GM18870 (cell line): ENCODE data around the gene RAB31.
"Not testable (repeated sequence)": the region's sequence is repeated elsewhere in the genome, so short reads cannot be mapped to it uniquely, and the experiment has no call there.

Experiments
- ATAC-seq: cut with Tn5 transposase; IDR thresholded peaks from one replicate; pipeline ENCODE4 v1.9.1; 2021; ENCODE audit warnings: moderate library complexity; ENCODE audit not compliant: unreplicated experiment

Gene RAB31, protein sequence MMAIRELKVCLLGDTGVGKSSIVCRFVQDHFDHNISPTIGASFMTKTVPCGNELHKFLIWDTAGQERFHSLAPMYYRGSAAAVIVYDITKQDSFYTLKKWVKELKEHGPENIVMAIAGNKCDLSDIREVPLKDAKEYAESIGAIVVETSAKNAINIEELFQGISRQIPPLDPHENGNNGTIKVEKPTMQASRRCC

DNA sequence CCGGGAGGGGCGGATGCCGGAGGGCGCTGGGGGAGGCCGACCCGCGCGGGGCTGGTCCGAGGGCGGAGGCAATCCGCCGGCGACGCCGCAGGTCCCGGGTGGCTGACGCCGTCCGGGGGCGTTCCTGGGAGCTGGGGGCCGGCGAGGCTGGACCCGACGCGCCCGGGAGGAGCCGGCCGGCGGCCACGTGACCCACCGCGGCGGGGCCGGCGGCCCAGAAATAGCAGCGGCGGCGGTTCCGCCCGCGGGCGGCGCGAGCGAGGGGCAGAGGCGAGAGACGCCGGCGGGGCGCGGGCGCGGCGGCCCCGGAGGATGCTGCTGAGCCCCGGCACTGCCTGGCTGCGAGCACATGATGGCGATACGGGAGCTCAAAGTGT is at the start of gene RAB31:
Gene RAB31, plus strand, starts transcription at position 245 of the 377 bp plus-strand sequence. Its CDS starts 105 bp downstream, at position 350.
- no peak for ATAC-seq

DNA sequence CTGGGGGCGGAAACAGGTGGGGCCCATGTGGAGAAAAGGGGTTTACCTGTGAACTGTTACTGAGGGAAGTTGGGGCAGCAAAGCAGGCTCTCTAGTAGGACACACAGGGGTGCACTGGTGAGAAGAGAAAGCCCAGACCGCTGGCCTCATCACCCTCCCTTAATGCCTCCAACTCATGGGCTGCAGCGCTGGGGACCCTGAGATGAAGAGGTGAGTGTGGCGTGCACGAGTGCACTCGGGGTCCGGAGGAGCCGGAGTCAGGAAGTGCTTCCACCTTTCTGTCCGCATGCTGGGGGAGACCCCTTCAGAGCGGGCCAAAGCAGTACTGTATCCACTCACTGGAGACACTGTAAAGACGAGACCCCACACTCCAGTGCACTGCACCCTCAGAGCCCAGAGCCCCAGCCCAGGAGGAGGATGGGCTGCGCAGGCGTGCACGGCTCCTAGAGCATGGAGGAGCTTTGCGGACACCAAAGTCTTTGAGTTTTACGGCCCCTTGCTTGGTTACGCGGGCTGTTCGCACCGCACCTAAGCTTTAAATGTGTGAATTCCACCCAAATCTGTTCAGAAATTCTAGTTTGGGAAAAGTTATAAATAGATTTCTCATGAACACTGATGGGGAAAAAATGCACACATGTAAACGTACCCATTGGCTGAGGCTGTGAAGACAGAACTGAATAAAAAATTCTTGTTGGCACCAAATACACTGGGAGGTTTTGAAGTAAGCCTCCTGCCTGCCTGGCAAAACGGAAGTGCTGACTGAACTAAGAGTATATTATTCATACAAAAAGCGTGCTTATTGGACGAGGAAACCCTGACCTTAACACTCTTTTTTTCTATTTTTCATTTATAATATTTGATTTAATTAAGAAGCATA is 48.4 kb upstream of the RAB31 start:
- no peak for ATAC-seq

DNA sequence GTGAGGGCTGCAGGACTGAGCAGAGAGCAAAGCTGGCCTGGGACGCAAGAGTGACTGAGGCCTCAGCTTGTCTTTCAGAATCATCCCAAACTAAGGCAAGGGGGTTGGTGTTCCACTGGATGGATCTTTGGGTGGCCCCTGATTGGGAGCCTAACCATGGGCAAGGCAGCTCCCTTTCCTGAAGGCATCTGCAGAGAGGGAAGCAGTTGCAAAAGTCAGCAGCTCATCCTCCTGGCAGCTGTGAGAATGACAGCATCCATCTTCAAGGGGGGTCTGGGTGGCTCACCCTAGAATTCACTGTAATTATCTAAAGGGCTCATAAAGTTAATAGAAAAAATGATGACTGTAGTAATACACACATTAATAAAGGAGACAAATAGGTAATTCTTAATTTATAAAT is 46.5 kb upstream of the RAB31 start:
- no peak for ATAC-seq

DNA sequence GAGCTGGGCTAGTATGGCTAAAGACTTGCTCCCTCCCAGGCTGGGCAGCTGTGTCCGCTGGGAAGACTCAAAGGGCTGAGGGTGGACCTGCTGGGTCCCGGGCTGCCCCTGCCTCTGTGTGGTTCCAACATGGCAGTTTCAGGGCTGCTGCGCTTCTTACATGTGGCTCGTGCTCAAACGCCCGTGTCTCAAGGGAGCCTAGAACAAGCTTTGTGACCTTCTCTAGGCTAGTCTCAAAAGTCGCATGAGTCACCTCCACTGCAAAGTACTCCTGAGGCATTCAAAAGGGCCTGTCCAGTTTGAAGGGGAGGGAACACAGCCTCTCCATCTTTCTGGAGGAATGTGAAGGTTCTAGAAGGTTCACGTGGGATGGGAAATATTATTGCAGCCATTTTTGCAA is 44.7 kb upstream of the RAB31 start:
- ATAC-seq, result no peak

DNA sequence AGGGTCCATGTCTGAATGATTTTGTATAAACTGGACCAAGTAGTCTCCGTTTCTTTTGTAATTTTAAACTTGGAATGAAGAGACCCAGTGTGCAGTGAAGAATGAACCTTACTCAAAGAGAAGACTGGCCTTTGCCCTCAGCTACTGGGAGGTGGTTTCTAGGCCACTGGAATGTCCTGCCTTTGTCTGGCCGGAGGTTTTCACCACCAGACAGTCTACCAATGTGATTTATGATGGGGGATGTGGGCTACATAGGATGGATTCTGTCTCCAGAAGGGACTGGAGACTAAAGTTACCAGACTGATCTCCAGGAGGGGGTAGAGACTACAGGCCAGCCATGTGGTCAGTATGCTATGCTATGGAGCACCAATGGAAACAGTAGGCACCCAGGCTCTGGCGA is 42.8 kb upstream of the RAB31 start:
- ATAC-seq, result no peak

DNA sequence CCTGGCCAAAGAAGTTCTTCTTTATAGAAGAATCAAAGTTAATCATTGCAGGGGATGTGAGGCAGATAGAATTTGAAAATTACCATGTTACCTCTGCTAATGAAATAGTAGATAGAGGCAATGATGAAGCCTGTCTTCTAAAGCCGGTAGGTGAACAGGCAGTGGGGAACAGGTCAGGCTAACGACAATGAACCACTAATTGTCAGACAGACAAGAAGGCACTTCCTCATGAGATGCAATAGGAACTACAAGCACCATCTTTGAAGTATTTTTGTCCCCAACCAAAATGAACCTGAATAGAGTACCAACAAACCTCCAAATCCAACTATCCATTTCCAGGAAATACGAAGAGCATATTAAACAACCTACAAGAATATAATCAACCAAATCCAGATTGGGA is 41.6 kb upstream of the RAB31 start:
- ATAC-seq, result no peak

DNA sequence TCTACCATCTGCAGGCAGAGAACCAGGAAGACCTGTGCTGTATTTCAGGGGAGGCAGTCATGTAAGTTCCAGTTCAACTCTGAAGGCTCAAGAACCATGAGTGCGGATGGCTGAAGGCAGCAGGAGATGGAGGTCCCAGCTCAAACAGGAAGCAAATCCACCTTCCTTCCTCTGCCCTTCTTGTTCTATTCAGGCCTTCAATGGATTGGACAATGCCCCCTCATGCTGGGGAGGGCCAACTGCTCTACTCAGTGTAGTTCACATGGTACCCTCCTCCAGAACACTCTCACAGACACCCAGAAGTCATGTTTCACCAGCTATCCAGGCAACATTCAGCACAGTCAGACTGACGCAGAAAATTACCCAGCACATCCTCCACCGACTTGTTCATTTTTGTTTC is 39.1 kb upstream of the RAB31 start:
- no peak for ATAC-seq

DNA sequence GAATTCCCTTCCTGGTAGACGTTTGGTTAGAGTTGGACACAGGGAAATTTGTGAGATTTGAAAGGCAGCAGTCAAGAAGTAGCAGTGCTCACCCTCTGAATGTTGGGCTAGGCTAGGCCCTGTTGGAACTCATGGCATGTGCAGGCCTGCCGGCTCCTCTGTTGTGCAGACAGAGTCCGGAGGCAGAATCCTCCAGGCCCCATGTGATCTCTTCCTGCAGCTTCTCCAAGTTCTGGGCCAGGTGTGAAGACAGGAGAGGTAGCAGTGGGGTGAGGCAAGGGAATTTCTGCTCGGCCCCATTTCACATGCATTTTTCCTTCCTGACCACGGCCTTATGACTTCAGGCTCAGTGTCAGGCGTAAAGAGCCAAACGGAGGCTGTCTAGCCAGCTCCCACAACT is 36.9 kb upstream of the RAB31 start:
- ATAC-seq, result no peak

DNA sequence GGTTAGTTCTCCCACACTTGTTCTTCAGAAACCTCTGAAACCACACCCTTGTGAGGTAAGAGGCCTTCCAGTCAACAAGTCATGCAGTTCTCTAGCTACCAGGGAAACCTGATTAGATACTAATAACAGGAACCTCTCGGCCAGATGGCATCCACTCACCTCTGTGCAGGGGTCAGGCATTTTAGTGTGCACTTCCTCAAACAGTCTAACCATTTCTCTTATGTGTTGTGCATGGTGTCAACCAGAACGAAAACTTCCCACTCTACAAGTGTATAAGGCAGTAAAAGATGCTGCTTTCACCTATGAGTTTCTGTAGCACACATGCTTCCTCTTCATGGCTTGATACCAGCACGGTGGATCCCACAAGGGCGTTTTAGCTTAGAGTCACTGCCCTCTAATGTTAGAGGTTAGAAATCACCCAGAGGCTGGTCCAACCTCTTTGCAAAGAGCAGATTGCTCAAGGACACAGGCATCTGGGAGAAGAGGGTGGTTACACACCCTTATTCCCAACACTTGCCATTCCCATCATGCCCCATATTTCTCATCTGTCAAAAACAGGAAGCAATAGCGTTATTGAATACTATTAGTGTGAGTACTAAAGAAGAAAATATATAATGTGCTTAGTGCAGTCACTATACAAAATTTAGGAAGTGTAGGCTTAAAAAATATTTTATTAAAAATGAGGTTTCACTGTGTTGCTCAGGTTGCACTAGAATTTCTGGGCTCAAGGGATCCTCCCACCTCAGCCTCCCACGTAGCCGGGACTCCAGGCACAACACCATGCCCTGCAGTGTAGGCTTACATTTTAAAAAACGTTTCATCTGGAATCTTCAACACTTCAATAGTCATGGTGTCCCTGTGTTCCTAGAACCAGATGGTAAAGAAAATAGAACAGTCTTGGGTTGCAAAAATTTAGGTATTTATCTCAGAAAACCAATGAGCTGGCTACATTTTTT is 34.5 kb upstream of the RAB31 start:
- ATAC-seq, result peak; percentile 98

DNA sequence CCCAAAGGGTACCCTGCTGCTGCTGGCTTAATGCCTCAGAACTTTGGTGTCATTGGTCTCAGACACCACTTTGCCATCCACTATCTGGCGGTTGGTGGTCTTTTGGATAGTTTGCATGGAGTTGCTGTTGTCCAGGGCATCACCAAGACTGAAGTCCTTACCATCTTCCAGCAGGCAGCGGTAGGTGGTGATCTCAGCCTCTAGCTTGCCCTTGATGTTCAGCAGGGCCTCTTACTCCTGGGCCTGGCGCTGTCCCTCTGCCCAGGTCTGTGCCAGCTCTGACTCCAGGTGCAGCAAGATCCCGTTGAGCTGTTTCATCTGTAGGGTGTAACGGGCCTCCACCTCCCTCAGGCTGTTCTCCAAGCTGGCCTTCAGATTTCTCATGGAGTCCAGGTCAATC is 29.9 kb upstream of the RAB31 start:
- ATAC-seq, result not testable (repeated sequence)

DNA sequence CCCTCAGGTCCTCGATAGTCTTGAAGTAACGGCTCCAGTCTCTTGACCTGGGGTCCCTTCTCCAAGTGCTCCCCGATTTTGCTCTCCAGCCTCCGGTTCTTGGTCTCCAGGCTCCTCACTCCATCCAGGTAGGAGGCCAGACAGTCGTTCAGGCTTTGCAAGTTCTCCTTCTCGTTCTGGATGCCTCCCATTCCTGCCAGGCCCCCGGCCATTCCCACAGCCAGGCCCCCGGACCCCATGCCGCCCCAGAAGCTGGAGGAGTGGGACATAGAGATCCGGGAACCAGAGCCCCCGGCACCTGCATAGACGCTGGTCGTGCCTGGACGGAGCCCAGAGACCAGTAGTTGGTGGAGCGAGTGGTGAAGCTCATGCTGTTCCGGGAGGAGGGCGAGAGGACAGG is 29.0 kb upstream of the RAB31 start:
- ATAC-seq, result no peak

DNA sequence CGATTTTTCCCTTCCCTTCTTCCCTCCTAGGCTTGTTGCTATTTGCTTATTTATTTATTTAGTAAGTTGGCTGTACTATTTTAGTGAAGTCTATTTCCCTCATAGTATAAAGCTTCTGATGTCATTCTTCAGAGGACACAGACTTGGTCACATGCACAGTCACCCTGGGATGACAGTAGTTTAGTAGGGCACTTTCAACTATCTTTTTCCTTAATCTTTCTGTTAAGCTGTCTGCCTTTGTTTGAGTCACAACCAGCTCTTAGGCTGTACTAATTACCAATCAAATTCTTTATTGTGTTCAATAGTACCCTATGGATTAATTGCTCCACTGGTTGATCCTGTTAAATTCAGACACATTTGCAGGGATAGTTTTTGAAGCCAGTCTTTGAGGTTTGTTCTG is 26.9 kb upstream of the RAB31 start:
- no peak for ATAC-seq

DNA sequence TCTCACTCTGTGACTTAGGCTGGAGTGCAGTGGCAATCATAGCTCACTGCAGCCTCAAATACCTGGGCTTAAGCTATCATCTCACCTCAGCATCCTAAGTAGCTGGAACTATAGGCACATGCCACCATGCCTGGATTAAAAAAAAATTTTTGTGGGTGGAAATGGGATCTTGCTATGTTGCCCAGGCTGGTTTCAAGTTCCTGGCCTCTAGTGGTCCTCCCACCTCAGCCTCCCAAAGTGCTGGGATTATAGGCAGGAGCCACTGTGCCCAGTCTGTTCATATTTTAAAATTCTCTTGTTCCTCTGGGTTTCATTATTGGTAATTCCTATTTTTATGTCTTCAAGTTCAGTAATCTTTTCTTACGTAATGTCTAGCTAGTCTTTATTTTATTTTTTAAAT is 25.5 kb upstream of the RAB31 start:
- ATAC-seq, result no peak

DNA sequence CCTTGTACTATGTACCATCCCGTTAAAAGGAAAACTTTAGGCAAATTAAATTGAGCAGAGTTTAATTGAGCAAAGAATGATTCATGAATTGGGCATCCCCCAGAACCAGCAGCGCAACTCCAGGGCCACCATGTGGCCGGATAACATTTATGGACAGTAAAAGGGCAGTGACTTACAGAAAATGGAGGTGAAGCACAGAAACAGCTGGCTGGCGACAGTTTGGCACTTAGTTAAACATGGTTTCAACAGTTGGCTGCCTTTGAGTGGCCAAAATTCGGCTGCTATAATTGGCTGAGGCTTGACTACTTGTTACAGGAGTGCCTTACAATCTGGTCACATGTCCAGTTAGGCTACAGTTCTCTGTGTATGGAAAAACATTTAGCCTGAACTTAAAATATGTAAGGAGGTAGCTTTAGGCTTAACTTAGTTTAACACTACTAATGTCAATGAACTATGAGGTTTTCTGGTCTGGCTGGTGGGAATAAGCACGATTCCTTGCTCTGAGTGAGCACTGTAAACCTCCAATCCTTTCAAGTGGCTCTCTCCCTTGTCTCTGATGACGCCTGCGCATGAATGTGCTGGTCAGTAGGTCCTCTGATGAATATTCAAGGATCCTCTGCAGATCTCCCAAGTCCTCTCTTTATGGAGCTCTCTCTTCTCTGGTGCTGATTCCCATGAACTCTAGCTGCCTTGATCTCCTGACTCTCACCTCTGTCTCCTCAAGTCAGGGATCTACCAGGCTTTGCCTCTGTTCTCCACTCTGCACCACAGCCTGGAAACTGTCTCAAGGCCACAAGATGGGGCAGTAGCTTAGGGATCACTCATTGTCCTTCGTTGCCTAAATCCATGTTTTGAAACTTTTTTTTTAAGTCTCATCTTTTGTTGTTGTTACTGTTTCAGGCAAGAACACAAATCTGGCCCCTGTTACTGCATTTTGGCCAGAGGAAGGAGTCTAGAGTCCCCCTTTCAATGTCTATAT is 24.4 kb upstream of the RAB31 start:
- no peak for ATAC-seq

DNA sequence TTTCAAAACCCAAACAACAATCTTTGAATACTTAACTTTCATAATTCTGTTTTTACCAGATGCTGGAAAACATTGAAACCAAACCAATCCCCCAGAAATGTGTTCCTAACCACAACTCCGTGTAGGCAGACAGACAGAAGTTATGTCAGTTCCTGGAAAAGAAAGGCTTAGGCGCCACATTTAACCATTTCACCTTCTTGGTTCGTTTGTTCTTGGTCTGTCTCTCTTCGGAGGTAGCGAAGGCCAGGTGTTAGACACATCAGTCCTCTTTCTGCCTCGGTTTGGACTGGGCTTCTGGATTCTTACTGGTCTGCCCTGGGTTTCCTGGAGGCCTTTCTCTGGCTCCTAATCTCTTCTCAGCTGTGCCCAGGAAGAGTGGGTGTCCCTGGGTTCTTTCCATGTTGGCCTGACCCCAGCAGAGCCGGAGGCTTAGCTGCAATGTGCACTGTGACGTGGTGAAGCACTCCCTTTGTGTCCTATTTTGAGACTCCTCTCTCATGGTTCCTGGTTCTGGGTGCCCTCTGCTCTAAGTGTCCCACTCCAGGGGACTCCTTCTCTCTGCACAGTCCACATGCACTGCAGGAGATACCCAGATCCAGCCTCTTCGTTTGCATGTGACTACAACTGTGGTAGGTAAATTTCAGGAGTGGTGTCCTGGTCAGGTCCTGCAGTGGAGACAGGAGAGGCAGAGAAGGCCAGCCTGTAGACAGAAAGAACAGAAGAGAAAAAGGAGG is 23.1 kb upstream of the RAB31 start:
- no peak for ATAC-seq

DNA sequence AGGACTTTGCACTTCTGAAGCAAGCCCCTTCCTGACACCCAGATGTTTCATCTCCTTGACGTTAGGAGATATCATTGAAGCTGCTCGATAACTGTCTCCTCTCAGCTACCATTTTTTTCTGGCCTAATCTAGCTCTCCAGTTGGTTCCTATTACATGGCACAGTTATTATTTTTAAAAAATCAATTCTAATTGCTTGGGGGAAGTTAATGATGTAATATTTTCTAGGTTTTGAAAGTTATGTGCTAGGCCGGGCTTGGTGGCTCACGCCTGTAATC is 22.5 kb upstream of the RAB31 start:
- ATAC-seq, result no peak

DNA sequence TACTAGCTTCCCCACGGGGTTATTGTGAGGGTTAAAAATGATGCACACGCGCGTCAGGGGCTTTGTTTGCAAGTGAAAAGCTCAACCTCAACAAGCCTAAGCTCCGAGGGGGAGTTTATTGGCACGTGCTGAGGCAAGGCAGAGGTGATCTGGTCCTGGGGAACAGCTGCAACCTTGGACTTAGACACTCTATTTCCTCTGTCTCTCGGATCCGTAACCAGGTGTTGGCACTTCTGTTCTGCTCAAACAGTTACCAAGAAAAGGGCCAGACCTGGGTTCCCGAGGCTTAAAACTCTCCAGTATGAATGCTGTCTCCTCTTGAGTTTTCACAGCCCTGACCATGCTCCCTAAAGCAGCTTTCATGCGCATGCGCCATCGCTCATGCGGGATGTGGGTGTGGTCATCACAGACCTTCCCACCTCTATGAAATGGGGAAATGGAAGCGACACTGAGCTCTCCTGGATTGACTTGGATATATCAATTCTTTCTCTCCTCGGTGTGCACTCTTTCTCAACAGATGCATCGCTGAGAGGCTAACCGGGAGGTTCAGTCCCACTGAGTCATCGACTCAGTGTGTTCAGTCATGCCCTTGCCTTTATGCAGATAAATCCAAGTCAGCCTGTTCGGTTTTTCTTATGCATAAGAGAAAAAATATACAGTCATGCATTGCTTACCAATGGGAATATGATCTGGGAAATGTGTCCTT is 19.9 kb upstream of the RAB31 start:
- ATAC-seq, result no peak

DNA sequence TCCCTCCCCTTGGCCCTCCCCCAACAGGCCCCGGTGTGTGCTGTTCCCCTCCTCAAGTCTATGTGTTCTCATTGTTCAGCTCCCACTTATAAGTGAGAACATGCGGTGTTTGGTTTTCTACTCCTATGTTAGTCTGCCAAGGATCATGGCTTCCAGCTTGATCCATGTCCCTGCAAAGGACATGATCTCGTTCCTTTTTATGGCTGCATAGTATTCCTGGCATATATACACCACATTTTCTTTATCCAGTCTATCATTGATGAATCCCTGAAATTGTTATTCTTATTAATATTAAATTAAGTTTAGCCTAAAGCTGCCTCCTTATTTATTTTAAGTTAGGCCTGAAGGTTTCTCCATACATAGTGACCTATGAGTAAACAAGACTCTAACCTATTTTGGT is 18.8 kb upstream of the RAB31 start:
- ATAC-seq, result no peak
